ENCODE measurements around the gene RNF144A.

DNA sequence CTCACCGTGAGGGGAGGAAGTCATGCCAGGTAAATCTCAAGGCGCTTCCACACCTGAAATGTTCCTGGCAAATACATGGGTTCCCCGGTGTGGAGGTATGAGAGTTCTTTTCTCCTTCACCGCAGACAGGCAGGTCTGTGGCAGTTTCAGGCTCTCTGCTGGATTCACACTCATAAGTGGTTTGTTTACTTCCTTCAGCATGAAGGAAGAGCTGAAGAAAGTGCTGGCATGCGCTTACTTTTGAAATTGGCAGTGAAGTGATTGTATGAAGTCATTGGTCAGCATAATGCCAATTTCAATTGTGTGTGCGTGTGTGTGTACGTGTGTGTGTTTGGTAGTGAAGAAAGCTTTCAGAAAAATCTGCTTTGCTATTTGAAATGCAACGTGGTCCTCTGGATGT is 43.4 kb downstream of the RNF144A start:
- TF ChIP-seq POLR2A (IDR thresholded peaks at IDR 0.05; ENCODE audit: low read depth, low read length) (no peak), POLR2AphosphoS5 (IDR thresholded peaks at IDR 0.05; ENCODE audit: insufficient read depth, low read depth, low read length) (no peak), EZH2 (IDR thresholded peaks at IDR 0.05; ENCODE audit: borderline replicate concordance, low read depth, low read length, severe bottlenecking) (no peak)
- TF ChIP-seq, protein P1, sequence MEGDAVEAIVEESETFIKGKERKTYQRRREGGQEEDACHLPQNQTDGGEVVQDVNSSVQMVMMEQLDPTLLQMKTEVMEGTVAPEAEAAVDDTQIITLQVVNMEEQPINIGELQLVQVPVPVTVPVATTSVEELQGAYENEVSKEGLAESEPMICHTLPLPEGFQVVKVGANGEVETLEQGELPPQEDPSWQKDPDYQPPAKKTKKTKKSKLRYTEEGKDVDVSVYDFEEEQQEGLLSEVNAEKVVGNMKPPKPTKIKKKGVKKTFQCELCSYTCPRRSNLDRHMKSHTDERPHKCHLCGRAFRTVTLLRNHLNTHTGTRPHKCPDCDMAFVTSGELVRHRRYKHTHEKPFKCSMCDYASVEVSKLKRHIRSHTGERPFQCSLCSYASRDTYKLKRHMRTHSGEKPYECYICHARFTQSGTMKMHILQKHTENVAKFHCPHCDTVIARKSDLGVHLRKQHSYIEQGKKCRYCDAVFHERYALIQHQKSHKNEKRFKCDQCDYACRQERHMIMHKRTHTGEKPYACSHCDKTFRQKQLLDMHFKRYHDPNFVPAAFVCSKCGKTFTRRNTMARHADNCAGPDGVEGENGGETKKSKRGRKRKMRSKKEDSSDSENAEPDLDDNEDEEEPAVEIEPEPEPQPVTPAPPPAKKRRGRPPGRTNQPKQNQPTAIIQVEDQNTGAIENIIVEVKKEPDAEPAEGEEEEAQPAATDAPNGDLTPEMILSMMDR (IDR thresholded peaks at IDR 0.05; ENCODE audit: extremely low read depth in 1 of 2, insufficient read depth in 1 of 2, low read depth in 1 of 2, low read length in 2 of 2): no peak
- TF ChIP-seq, protein P2, sequence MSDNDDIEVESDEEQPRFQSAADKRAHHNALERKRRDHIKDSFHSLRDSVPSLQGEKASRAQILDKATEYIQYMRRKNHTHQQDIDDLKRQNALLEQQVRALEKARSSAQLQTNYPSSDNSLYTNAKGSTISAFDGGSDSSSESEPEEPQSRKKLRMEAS (IDR thresholded peaks at IDR 0.05; ENCODE audit: insufficient read depth, insufficient read length): no peak

All from endothelial cell of umbilical vein (primary cell).